HG03432 (cell line): ENCODE results near the gene TSPAN18.

ENCODE experiments used
- ATAC-seq: cut with Tn5 transposase; IDR thresholded peaks from one replicate; pipeline ENCODE4 v1.9.1; 2021; ENCODE audit warnings: mild to moderate bottlenecking, moderate library complexity; ENCODE audit not compliant: unreplicated experiment

The TSPAN18 gene

DNA sequence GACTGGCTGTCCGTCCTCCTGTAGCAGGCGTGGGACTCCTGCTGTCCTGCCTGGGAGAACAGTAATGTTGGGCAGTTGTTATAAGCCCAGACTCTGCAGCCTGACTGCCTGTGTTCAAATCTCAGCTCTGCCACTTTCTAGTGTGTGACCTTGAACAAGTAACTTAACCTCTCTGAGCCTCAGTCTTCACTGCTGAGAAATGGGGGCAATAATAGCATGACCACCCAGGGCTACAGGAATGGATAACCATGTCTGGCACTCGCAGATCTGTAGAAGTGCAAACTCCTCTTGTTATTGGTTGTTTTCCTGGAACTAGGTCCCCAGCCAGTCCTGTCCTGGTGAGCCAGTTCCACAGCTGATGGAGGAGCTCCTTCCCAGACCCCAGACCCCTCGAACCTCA is 154.2 kb downstream of the TSPAN18 start:
- ATAC-seq, result no peak

GRCh38 chr11:44883277-44883676 is 156.5 kb downstream of the TSPAN18 start:
- no peak for ATAC-seq

DNA sequence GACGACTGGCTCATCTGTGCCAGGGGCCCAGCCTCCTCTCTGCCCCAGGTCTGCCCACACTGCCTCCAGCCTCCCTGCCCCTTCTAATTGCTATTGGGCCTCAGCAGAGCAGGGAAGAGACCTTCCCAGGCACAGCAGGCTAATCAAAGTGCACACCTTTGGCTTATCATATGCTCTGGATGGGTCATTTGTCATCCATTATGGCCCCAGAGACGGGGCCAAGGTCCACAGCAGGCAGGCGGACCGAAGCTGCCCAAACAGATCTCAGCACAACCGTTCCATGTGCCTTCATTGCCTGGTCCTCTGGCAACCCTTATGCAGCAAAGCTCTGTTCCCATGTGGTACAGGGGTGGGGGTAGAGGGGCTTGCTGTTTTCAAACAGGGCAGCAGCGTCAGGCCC is 157.3 kb downstream of the TSPAN18 start:
- ATAC-seq, result no peak

GRCh38 chr11:44885065-44885810 is 158.5 kb downstream of the TSPAN18 start:
- no peak for ATAC-seq

DNA sequence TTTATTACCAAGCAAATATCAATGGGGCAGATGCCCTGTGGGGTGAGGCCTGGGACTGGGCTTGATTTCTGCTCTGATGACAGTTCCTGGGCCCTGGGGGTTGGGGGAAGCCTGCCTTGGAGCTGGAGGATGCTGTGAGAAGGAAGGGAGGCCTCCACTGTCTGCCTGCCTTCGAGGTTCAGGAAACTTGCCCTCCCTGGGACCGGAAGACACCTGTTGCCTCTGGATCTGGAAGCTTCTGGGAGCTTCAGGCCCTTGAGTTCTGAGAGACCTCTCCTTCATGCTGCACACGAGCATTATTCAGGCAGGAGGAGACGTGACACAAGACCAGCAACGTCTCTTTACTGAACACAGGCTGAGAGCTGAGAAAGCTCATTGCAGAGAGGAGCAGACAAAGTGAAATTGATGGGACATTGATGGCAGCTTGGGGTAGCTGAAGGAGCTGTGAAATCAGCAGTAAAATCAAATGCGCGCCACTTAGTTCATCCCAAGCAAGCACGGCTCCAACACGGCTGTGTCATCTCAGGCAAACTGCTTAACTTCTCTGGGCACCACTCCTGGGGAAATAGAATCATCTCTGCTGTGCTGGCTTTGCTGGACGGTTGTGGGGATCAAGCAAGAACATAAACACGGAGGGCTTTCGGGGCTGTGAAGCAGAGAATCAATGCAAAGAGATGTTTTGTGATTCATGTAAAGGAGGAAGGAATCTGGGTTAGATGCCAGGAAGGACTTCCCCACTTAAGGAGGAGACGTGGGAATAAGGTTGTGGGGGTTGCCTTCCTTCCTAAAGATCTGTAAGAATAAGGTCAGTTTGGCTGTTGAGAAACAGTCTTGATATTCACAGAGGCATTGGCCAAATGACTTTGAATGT is 159.4 kb downstream of the TSPAN18 start:
- no peak for ATAC-seq

DNA sequence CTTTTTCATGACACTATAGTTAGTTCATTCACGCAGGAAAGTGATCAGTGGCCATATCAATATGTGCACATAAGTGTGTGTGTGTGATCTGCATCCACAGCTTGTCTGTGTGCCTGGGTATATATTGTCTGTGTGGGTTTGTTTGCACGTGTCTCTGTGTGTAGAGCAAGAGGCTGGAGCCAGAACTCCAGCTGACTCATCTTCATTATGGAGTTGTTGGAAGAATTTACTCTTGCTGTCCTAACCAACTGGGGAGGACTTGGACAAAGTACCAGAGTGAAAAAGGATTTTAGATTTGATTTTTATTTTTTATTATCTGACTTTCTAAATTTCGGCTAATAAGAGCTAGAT is 160.0 kb downstream of the TSPAN18 start:
- ATAC-seq, result no peak

GRCh38 chr11:44887636-44888035 is 160.9 kb downstream of the TSPAN18 start:
- no peak for ATAC-seq

DNA sequence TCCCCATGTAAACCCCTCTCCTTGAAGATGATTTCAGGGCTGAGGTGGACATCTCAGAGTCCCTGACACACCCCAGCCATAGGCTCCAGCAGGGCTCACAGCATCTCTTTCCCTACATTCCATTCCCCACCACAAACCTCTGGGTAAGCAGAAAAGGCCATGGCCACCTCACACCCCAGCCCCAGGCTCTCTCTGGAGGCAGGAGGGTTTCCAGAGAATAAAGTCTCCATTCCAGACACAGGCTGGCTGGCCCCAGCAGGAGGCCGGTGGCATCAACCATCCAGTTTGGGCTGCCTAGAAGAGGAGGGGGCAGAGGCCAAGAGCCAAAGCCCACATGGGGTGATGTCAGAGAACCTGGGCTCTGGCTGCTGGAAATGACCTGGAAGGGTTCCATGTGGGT is 162.5 kb downstream of the TSPAN18 start:
- no peak for ATAC-seq

DNA sequence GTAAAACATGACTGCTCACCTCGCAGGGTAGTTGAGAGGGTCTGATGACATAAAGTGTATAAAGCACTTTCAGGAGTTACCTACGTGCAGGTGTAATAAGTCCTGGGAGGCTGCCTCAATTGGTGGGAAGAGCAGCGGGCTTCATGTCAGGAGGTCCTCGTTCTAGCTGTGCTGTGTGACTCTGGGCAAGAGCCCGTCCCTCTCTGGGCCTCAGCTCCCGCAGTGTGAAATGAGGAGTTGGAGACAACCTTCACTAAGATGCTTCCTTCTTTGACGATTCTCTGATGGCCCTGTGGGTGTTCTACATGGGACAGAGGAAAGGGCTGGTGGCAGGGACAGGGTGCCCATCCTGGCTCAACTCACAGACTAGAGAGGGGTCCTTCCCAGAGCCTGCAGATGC is 166.1 kb downstream of the TSPAN18 start:
- no peak for ATAC-seq

DNA sequence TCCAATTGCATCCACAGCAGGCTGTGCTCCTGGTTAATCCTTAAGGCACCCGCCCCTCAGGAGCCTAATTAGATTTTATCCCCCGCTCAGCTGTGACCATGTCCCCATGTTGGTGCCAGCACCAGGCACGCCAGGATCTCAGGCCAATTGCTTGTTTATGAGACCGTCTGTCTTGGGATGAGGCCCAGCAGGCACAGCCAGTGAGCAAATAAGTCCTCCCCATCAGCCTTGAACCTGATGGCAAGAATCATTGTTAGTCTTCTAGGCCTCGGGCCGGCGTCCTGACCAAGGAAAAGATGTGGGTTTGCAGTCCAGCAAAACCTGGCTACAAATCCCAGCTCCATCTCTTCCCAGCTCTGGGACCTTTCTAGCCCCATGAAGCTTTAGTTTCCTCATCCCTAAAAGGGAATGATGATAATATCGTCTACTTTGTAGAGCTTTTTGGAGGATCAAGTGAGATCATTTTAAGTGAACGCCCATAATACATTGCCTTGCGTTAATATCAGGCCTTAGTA is 166.6 kb downstream of the TSPAN18 start:
- no peak for ATAC-seq

- peak; percentile 81 for ATAC-seq
Observed at GRCh38 chr11:44893846-44894617, 167.3 kb downstream of the TSPAN18 start.

DNA sequence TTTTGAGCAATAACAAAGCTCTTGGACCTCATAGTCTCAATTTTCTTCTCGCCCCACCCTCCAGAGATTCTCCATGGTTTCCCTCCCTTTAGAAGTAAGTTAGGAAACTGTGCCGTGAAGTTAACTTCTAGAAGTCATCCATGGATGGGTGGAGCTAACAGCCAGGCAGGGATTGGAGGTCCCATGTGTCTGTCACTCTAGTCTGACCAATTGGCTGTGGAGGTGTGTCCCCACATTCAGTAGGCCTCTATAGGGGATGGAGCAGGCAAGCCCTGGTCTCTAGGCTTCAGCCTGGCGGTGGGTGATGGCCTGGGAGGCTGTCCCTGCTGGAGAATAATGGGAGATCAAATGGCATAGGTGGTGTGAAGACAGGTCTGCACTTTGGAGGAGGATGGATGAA is 173.2 kb downstream of the TSPAN18 start:
- no peak for ATAC-seq

DNA sequence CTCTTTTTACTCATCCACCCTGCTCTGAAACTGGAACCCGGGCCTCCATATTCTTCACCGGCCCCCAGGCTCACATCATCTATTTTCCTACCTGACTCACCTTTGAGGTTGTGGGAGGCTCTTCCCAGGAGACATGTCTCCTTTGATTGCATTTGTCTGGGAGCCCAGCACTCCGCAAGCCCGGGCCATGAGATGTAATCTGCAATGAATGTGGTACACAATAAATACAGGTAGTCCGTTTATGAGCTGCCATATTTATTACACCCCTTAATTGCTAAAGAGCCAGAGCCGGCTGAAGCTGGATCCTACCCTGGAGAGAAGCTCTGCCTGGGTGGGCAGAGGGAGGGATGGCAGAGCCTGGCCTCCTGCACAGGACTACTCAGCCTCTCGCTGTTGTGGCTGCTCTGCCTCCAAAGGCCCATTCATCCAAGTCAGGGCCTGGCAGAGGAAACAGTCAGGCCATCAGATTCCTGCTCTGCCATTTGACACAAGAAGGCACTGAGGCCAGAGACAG is 174.4 kb downstream of the TSPAN18 start:
- no peak for ATAC-seq

GRCh38 chr11:44901786-44902185 is 175.0 kb downstream of the TSPAN18 start:
- ATAC-seq, result no peak

DNA sequence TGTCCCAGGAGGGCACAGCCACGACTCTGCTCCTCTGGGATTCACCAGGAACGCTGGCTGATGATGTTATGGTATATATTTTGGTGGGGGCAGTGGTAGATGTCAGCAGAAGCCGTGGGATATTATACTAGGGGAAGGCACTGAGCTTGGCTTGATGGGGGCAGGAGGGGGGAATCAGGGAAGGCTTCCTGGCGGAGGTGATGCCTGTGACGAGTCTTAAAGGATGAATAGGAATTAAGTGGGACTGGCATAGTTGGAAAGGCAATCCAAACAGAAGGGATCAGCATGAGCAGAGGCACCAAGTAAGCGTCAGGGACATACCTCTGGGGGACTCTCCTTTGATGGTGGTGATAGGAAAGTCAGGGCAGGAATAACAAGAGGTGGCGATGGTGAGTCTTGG is 176.3 kb downstream of the TSPAN18 start:
- ATAC-seq, result no peak

- ATAC-seq, result no peak
Observed at GRCh38 chr11:44903518-44903917, 176.8 kb downstream of the TSPAN18 start.

DNA sequence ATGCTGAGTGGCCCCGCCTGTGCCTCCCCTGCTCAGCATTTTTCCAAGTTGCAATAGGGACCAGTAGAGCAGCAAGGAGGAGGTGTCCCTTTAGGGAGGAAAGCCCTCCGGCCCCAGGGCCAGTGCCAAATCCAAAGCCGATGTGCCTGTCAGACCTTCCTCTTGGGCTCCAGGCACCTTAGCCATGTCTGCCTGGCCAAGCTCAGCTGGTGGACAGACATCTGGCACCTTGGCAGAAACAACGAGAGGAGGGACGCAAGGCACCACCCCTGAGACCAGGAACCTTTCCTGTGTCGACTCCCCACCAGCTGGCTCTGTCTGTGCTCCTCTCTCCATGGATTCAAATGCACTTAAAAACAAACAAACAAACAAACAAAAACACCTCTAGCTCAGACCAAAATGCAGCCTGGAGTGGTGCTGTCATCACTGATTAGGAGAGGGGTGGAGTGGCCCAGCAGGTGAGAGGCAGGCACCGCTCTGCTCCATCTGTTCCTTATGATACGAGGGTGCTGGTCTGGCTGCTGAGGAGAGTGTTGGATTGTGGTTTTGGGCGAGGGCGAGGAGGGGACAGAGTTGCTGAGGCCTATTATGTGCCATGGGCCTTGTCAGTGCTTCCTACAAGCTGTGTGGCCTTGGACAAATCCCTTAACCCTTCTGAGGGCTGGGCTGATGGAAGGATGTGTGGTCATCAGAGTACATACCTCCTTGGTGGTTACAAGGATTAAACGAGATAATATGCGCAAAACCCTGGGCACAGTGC is 177.7 kb downstream of the TSPAN18 start:
- no peak for ATAC-seq

DNA sequence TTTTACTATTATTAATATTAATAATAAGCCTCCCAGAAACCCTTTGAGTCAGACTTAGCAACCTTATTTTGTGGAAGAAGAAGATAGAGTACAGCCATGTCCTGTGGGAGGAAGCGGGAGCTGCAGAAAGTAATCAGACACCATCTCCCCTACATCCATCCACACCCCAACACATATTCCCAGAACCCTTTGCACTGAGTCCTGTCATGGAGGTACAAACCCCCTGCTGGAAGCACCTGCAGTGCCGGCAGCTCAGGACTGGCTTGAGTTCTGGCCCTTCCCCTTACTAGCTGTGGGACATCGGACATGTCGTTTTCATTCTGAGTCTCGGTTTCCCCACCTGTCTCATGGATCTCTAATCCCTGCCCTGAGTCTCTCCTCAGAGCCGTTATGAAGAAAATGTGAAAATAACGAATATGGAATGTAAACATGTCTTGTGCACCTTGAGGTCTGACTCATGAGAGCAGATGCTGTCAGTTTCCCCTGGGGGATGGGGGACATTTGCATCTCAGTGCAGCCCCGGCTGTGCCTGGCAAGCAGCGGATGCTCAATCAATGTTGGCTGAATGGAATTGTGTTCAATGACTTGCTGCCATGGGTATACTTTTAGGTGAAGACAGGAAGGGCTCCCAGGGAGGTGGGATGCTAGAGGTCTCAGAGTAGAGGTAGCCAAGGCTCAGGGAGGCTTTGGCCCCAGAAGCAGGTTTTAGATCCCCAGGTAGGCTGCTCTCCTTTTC is 178.5 kb downstream of the TSPAN18 start:
- no peak for ATAC-seq

DNA sequence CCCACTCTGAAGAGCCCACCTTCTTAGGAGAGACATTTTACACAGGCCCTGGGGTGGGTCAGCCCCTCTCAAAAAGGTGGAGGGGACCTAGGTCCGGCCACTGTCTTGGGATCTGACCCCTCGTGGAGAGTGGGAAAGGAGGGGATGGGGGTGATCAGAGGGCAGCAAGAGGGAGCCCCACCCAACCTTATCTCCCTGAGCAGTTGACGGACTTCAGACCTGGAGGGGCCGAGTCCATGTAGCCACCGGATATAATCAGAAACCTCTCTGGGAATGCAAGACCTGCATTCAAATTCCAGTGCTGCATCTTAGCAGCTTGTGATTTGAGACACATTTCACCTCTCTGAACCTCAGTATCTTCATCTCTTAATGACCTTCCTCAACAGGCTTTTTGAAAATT is 179.9 kb downstream of the TSPAN18 start:
- no peak for ATAC-seq

DNA sequence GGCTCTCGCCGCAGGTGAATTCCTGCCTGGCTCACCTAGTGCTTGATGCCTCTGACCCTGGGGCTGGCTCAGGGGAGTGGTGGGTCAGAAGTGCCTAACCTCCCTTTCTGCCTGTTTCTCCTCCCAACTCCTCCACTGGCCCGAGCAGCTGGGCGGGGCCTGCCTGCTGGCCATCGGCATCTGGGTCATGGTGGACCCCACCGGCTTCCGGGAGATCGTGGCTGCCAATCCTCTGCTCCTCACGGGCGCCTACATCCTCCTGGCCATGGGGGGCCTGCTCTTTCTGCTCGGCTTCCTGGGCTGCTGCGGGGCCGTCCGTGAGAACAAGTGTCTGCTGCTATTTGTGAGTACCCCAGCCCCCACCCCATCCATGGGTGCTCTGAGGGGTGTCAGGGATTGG is 182.8 kb downstream of the TSPAN18 start:
- ATAC-seq, result no peak
